GM12801 (cell line): ENCODE results near the gene VPS29.

ENCODE experiments used
- CTCF ChIP-seq: IDR thresholded peaks from one replicate; pipeline ENCODE4 v1.5.1; 2011; ENCODE audit warnings: control low read depth; ENCODE audit not compliant: insufficient read length; ENCODE audit errors: extremely low read depth

Gene VPS29

DNA sequence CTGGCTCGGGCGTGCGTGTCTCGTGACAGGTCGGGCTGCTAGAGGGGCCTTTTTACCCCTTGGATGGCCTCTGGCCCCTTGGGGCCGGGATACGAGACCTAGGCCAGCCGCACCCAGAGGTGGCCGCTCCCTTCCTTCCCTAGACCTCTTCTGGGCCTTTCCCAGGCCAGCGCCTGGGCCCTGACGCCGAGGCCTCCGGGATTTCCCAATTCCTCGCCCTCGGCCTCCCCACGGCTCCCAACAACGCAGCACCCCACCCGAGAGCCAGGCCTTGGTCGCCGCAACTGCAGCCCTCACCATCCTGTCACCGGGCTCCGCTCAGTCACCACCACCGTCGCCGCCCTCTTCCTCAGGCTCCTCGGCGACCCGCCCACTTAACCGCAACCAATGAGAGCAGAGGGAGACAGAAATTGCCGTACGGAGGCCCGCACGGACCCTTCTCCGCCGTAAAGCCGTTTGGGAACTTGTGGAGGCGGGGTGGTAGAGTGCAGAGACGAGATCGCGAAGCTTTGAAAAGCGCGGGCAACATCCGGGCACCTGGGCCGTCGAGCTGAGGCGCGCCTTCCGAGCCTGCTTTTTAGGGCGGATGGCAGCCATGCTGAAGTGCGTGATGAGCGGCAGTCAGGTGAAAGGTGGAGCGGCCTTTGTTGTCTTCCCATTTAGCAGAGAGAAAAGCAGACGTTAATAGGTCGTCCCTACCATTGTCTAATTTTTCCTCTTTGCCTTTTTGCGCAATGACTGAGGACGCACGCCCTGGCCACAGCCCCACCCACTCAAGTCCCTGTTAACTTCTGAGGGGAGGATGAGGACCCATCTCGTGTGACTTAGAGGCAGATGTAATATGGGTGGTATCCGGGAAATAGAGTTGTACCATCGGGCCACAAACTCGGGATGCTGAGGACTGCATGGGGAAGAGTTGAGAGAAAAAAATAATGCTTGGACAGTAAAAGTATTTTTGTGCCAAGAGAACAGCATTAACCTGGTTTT lies at the start of gene VPS29, which contains the start of gene RAD9B:
VPS29 (minus strand) TSS at position 360 of the 987 bp plus-strand sequence; CDS start at position 300, 60 bp downstream.
RAD9B (plus strand) TSS at position 580 of the 987 bp plus-strand sequence; CDS start at position 587, 7 bp downstream.
- no peak for TF ChIP-seq CTCF

GRCh38 chr12:110550981-110551380 lies 49.1 kb upstream of the VPS29 start:
- no peak for TF ChIP-seq CTCF

- TF ChIP-seq CTCF, result no peak
Measured at GRCh38 chr12:110549716-110550115, 47.8 kb upstream of the VPS29 start.

DNA sequence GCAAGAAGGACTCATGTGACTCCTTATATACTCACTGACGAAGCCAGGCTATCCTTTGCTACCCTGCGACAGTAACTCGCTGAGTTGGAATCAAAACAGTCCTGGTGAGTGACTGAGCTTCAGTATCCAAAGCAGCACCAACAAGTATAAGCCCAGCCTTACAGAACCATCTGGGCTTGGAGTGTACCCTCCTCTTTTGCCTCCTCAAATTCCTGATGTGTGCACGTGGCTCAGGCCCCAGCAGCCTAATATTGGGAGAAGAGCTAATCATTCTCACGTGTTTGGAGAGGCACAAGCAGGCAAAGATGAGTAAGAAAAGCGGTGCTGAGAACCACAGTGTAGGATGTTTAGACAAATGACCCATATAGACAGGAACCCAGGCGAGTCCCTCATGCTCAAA lies 46.8 kb upstream of the VPS29 start:
- no peak for TF ChIP-seq CTCF

GRCh38 chr12:110547090-110547489 lies 45.2 kb upstream of the VPS29 start:
- TF ChIP-seq CTCF, result no peak

GRCh38 chr12:110546339-110546738 lies 44.4 kb upstream of the VPS29 start:
- no peak for TF ChIP-seq CTCF

DNA sequence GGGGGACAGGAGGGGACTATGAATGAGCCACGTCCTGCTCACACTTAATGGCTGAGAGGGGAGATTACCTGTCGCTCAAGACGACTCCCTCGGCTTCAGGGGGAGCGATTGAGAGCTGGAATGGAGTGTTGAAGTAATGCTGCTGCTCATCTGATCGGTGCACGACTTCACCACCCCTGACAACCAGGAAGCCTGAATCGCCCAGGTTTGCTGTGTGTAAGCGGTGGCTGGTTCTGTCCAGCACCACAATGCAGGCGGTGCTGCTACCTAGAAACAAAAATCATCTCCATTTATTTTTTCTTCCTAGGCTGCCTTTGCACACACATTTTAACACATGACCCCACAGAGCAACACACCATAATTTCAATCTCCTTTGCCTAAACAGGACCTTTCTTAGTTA lies 43.9 kb upstream of the VPS29 start:
- TF ChIP-seq CTCF, result no peak
